ENCODE results near the gene SCAPER.
A peak's percentile ranks its signal among the peaks of the same experiment; 100 is the strongest.

Gene SCAPER

DNA sequence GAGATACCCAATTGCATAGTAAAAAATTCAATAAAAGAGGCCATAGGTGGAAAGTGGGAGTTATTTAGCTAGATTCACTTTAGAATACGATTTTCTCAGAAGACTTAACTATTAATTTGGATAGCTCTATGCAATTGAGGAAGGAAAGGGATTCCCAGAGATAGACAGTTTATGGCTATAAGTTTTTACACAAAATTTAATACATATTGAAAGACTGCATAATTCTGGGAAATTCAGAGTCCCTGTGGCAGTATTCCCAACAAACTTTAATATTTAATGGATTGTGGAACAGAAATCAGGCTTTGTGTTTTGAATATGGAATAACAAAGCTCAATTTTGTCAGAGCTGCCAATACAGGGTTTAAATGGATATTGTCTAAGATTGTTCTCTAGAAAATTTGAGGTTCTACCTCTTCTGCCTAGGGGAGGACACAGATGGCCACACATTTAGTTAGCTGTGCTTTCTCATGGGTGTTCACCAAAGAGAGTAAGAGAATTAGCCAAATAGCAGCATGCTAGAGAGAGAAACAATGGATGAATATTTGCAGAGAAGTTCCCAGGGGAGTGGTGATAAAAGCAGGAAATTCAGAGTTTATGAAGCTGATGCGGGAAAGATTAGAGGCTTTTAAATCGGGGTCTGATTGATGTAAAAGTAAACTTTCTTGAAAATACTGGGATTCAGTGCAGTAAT lies 560.1 kb downstream of the SCAPER start (continued):
- TF ChIP-seq, protein P1, sequence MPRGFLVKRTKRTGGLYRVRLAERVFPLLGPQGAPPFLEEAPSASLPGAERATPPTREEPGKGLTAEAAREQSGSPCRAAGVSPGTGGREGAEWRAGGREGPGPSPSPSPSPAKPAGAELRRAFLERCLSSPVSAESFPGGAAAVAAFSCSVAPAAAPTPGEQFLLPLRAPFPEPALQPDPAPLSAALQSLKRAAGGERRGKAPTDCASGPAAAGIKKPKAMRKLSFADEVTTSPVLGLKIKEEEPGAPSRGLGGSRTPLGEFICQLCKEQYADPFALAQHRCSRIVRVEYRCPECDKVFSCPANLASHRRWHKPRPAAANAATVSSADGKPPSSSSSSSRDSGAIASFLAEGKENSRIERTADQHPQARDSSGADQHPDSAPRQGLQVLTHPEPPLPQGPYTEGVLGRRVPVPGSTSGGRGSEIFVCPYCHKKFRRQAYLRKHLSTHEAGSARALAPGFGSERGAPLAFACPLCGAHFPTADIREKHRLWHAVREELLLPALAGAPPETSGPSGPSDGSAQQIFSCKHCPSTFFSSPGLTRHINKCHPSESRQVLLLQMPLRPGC (tag by site-specific recombination; IDR thresholded peaks at IDR 0.05) = no peak
- TF ChIP-seq ZNF792 (tag by site-specific recombination; IDR thresholded peaks at IDR 0.05) = no peak
- peak; percentile 51; the same call in 1 of the 2 replicates for TF ChIP-seq ZNF596 (tag by site-specific recombination; IDR thresholded peaks at IDR 0.05)
- no peak for TF ChIP-seq EGR2 (tag by site-specific recombination; IDR thresholded peaks at IDR 0.05; ENCODE audit: low read depth)
- TF ChIP-seq, protein P2, sequence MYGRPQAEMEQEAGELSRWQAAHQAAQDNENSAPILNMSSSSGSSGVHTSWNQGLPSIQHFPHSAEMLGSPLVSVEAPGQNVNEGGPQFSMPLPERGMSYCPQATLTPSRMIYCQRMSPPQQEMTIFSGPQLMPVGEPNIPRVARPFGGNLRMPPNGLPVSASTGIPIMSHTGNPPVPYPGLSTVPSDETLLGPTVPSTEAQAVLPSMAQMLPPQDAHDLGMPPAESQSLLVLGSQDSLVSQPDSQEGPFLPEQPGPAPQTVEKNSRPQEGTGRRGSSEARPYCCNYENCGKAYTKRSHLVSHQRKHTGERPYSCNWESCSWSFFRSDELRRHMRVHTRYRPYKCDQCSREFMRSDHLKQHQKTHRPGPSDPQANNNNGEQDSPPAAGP (tag by site-specific recombination; IDR thresholded peaks at IDR 0.05) = no peak
- TF ChIP-seq ZNF514 (tag by site-specific recombination; IDR thresholded peaks at IDR 0.05) = no peak
- no peak for TF ChIP-seq ZNF629 (tag by site-specific recombination; IDR thresholded peaks at IDR 0.05)
- TF ChIP-seq ZNF530 (tag by site-specific recombination; IDR thresholded peaks at IDR 0.05; ENCODE audit: low read depth) = no peak
- no peak for TF ChIP-seq ZNF10 (tag by site-specific recombination; IDR thresholded peaks at IDR 0.05)
- TF ChIP-seq PRDM1 (tag by site-specific recombination; IDR thresholded peaks at IDR 0.05) = peak; percentile 67; the same call in 1 of the 2 replicates
- TF ChIP-seq ZNF324 (tag by site-specific recombination; IDR thresholded peaks at IDR 0.05) = no peak
- no peak for TF ChIP-seq ZNF221 (tag by site-specific recombination; IDR thresholded peaks at IDR 0.05; ENCODE audit: borderline replicate concordance)
- TF ChIP-seq ZNF747 (tag by site-specific recombination; IDR thresholded peaks at IDR 0.05) = no peak
- TF ChIP-seq, protein P3, sequence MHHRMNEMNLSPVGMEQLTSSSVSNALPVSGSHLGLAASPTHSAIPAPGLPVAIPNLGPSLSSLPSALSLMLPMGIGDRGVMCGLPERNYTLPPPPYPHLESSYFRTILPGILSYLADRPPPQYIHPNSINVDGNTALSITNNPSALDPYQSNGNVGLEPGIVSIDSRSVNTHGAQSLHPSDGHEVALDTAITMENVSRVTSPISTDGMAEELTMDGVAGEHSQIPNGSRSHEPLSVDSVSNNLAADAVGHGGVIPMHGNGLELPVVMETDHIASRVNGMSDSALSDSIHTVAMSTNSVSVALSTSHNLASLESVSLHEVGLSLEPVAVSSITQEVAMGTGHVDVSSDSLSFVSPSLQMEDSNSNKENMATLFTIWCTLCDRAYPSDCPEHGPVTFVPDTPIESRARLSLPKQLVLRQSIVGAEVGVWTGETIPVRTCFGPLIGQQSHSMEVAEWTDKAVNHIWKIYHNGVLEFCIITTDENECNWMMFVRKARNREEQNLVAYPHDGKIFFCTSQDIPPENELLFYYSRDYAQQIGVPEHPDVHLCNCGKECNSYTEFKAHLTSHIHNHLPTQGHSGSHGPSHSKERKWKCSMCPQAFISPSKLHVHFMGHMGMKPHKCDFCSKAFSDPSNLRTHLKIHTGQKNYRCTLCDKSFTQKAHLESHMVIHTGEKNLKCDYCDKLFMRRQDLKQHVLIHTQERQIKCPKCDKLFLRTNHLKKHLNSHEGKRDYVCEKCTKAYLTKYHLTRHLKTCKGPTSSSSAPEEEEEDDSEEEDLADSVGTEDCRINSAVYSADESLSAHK (tag by site-specific recombination; IDR thresholded peaks at IDR 0.05) = no peak
- TF ChIP-seq, protein P4, sequence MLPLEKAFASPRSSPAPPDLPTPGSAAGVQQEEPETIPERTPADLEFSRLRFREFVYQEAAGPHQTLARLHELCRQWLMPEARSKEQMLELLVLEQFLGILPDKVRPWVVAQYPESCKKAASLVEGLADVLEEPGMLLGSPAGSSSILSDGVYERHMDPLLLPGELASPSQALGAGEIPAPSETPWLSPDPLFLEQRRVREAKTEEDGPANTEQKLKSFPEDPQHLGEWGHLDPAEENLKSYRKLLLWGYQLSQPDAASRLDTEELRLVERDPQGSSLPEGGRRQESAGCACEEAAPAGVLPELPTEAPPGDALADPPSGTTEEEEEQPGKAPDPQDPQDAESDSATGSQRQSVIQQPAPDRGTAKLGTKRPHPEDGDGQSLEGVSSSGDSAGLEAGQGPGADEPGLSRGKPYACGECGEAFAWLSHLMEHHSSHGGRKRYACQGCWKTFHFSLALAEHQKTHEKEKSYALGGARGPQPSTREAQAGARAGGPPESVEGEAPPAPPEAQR (tag by site-specific recombination; IDR thresholded peaks at IDR 0.05) = no peak
- TF ChIP-seq ZNF354C (tag by site-specific recombination; IDR thresholded peaks at IDR 0.05; ENCODE audit: borderline replicate concordance, low read depth) = no peak
- TF ChIP-seq PRDM6 (tag by site-specific recombination; IDR thresholded peaks at IDR 0.05) = peak; percentile 94
- TF ChIP-seq ZNF423 (tag by site-specific recombination; IDR thresholded peaks at IDR 0.05) = no peak
- no peak for TF ChIP-seq ZNF202 (tag by site-specific recombination; IDR thresholded peaks at IDR 0.05; ENCODE audit: borderline replicate concordance)
- 0 out of 2 replicates have a peak, but pooled peaks have one; percentile 8 for TF ChIP-seq ZNF843 (tag by site-specific recombination; IDR thresholded peaks at IDR 0.05)
- no peak for TF ChIP-seq ZNF701 (tag by site-specific recombination; IDR thresholded peaks at IDR 0.05)
- no peak for TF ChIP-seq ZNF518A (tag by site-specific recombination; conservative IDR thresholded peaks at IDR 0.05; ENCODE audit: low read depth)
- TF ChIP-seq IKZF3 (tag by site-specific recombination; IDR thresholded peaks at IDR 0.05) = no peak
- TF ChIP-seq RBAK (tag by site-specific recombination; IDR thresholded peaks at IDR 0.05) = no peak
- no peak for TF ChIP-seq ZNF16 (tag by site-specific recombination; IDR thresholded peaks at IDR 0.05; ENCODE audit: low read depth)

Measured in HEK293 (cell line).